GM18505 (cell line): ENCODE measurements around the gene NMT2.
A peak's percentile ranks its signal among the peaks of the same experiment; 100 is the strongest.

Source experiments
- ATAC-seq: cut with Tn5 transposase; IDR thresholded peaks from one replicate; pipeline ENCODE4 v1.9.1; 2021; ENCODE audit not compliant: unreplicated experiment
- POLR2A ChIP-seq: IDR thresholded peaks from 4 replicates; pipeline ENCODE4 v1.6.1; 2011; ENCODE audit warnings: borderline replicate concordance; ENCODE audit not compliant: insufficient read depth, insufficient read length; ENCODE audit errors: extremely low read depth

The NMT2 gene

GRCh38 chr10:15196021-15196834 is 27.7 kb upstream of the NMT2 start:
- TF ChIP-seq POLR2A = no peak
- ATAC-seq = no peak

GRCh38 chr10:15189133-15189885 is 20.8 kb upstream of the NMT2 start:
- no peak for TF ChIP-seq POLR2A

GRCh38 chr10:15188603-15189002 is 20.1 kb upstream of the NMT2 start:
- ATAC-seq = no peak
- no peak for TF ChIP-seq POLR2A

More at GRCh38 chr10:15189133-15189885, 20.8 kb upstream of the NMT2 start:
- ATAC-seq = no peak

- ATAC-seq = no peak
- TF ChIP-seq POLR2A = no peak
These were observed 15.4 kb upstream of the NMT2 start for GRCh38 chr10:15183689-15184481.

GRCh38 chr10:15182540-15183207 is 14.2 kb upstream of the NMT2 start:
- no peak for TF ChIP-seq POLR2A
- ATAC-seq = no peak

- TF ChIP-seq POLR2A = no peak
- no peak for ATAC-seq
These were observed 13.2 kb upstream of the NMT2 start for GRCh38 chr10:15181576-15182156.

- no peak for TF ChIP-seq POLR2A
- ATAC-seq = no peak
These were observed 12.2 kb upstream of the NMT2 start for GRCh38 chr10:15180736-15181135.

GRCh38 chr10:15176269-15176668 is 7.8 kb upstream of the NMT2 start:
- no peak for ATAC-seq
- no peak for TF ChIP-seq POLR2A

GRCh38 chr10:15175587-15175986 is 7.1 kb upstream of the NMT2 start:
- ATAC-seq = no peak
- no peak for TF ChIP-seq POLR2A

GRCh38 chr10:15172306-15172840 is 3.9 kb upstream of the NMT2 start:
- no peak for ATAC-seq
- no peak for TF ChIP-seq POLR2A

GRCh38 chr10:15169555-15170401 is 1.3 kb upstream of the NMT2 start:
- ATAC-seq = no peak
- no peak for TF ChIP-seq POLR2A

- no peak for TF ChIP-seq POLR2A
- peak; percentile 48 for ATAC-seq
These were observed 477 bp upstream of the NMT2 start for GRCh38 chr10:15168786-15169554.
